ENCODE data around the gene SEMA3C. TPM values are rescaled to one million over a fixed set of nuclear protein-coding genes. Genes with fewer than 3 reads are reported as not detected.

Gene SEMA3C
- polyA plus RNA-seq, 1 donor from 2014 or later, result 386 TPM

DNA sequence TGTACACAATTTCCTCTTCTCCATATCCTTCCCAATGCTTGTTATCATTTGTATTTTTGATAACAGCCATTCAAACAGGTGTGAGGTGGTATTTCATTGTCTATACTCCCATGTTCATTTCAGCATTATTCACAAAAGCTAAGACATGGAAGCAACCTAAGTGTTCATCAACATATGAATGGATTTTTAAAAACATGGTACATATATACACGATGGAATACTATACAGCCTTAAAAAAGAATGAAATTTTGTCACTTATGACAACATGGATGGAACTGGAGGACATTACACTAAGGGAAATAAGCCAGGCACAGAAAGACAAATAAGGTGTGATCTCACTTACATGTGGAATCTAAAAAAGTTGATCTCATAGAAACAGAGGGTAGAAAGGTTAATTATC, 109.3 kb downstream of the SEMA3C start:
- H3K79me2 ChIP-seq (replicated peaks; ENCODE audit: insufficient read depth, low read length), result no peaks in the 10 kb centered on the region
- no peaks in the 10 kb centered on the region for H3K27me3 ChIP-seq (ENCODE audit: insufficient read depth, low read depth, low read length)
- H3K4me3 ChIP-seq (ENCODE audit: low read length), result no peak overlapping the region
- no peak overlapping the region for H2AFZ ChIP-seq (ENCODE audit: low read depth, low read length)
- no peaks in the 10 kb centered on the region for H3K9me3 ChIP-seq (ENCODE audit: low read length)
- no peak overlapping the region for H3K4me2 ChIP-seq (ENCODE audit: low read length)
- H3K9me2 ChIP-seq (ENCODE audit: insufficient read depth, low read length), result no peaks in the 10 kb centered on the region
- no peak overlapping the region for H3K27ac ChIP-seq (ENCODE audit: low read length)
- TF ChIP-seq SMC3 (conservative IDR thresholded peaks at IDR 0.05; ENCODE audit: poor library complexity), result no peak
- no peak for TF ChIP-seq RAD21 (conservative IDR thresholded peaks at IDR 0.05)
- TF ChIP-seq, protein P1, sequence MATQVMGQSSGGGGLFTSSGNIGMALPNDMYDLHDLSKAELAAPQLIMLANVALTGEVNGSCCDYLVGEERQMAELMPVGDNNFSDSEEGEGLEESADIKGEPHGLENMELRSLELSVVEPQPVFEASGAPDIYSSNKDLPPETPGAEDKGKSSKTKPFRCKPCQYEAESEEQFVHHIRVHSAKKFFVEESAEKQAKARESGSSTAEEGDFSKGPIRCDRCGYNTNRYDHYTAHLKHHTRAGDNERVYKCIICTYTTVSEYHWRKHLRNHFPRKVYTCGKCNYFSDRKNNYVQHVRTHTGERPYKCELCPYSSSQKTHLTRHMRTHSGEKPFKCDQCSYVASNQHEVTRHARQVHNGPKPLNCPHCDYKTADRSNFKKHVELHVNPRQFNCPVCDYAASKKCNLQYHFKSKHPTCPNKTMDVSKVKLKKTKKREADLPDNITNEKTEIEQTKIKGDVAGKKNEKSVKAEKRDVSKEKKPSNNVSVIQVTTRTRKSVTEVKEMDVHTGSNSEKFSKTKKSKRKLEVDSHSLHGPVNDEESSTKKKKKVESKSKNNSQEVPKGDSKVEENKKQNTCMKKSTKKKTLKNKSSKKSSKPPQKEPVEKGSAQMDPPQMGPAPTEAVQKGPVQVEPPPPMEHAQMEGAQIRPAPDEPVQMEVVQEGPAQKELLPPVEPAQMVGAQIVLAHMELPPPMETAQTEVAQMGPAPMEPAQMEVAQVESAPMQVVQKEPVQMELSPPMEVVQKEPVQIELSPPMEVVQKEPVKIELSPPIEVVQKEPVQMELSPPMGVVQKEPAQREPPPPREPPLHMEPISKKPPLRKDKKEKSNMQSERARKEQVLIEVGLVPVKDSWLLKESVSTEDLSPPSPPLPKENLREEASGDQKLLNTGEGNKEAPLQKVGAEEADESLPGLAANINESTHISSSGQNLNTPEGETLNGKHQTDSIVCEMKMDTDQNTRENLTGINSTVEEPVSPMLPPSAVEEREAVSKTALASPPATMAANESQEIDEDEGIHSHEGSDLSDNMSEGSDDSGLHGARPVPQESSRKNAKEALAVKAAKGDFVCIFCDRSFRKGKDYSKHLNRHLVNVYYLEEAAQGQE (IDR thresholded peaks at IDR 0.05; ENCODE audit: borderline replicate concordance), result no peak
- no peak for TF ChIP-seq EZH2 (IDR thresholded peaks at IDR 0.05; ENCODE audit: borderline replicate concordance, insufficient read depth, low read length, poor library complexity, severe bottlenecking)
- no peak for TF ChIP-seq POLR2AphosphoS5 (IDR thresholded peaks at IDR 0.05)
- H3K36me3 ChIP-seq (ENCODE audit: insufficient read depth, low read length), result no peaks in the 10 kb centered on the region
- no peak overlapping the region for H3K9ac ChIP-seq (ENCODE audit: low read length)
- no peaks in the 10 kb centered on the region for H3F3A ChIP-seq (ENCODE audit: insufficient read depth, low read length, poor library complexity, severe bottlenecking)
- H4K20me1 ChIP-seq (ENCODE audit: insufficient read depth), result no peaks in the 10 kb centered on the region

GRCh38 chr7:80807166-80807900, 111.5 kb downstream of the SEMA3C start:
- Histone ChIP-seq H3K79me2 (replicated peaks; ENCODE audit: insufficient read depth, low read length) (no peaks in the 10 kb centered on the region), H3K36me3 (ENCODE audit: insufficient read depth, low read length) (peaks cover 4% of the 10 kb centered on the region), H3K9me2 (ENCODE audit: insufficient read depth, low read length) (no peaks in the 10 kb centered on the region), H3K9ac (ENCODE audit: low read length) (no peak overlapping the region), H3K4me2 (ENCODE audit: low read length) (no peak overlapping the region), H3K9me3 (ENCODE audit: low read length) (no peaks in the 10 kb centered on the region), H3K27me3 (ENCODE audit: insufficient read depth, low read depth, low read length) (no peaks in the 10 kb centered on the region), H3K27ac (ENCODE audit: low read length) (no peak overlapping the region), H3K4me3 (ENCODE audit: low read length) (no peak overlapping the region), H4K20me1 (ENCODE audit: insufficient read depth) (no peaks in the 10 kb centered on the region), H2AFZ (ENCODE audit: low read depth, low read length) (no peak overlapping the region), H3F3A (ENCODE audit: insufficient read depth, low read length, poor library complexity, severe bottlenecking) (no peaks in the 10 kb centered on the region)
- TF ChIP-seq POLR2AphosphoS5 (IDR thresholded peaks at IDR 0.05), result no peak
- TF ChIP-seq TAF1 (IDR thresholded peaks at IDR 0.05; ENCODE audit: low read depth), result no peak
- TF ChIP-seq MXI1 (conservative IDR thresholded peaks at IDR 0.05; ENCODE audit: poor library complexity, severe bottlenecking), result no peak
- TF ChIP-seq EP300 (conservative IDR thresholded peaks at IDR 0.05; ENCODE audit: poor library complexity, severe bottlenecking), result no peak
- no peak for TF ChIP-seq EZH2 (IDR thresholded peaks at IDR 0.05; ENCODE audit: borderline replicate concordance, insufficient read depth, low read length, poor library complexity, severe bottlenecking)
- TF ChIP-seq, protein P1 (IDR thresholded peaks at IDR 0.05; ENCODE audit: borderline replicate concordance), result no peak
- TF ChIP-seq RAD21 (conservative IDR thresholded peaks at IDR 0.05), result no peak
- TF ChIP-seq SMC3 (conservative IDR thresholded peaks at IDR 0.05; ENCODE audit: poor library complexity), result no peak
- TF ChIP-seq, protein P2, sequence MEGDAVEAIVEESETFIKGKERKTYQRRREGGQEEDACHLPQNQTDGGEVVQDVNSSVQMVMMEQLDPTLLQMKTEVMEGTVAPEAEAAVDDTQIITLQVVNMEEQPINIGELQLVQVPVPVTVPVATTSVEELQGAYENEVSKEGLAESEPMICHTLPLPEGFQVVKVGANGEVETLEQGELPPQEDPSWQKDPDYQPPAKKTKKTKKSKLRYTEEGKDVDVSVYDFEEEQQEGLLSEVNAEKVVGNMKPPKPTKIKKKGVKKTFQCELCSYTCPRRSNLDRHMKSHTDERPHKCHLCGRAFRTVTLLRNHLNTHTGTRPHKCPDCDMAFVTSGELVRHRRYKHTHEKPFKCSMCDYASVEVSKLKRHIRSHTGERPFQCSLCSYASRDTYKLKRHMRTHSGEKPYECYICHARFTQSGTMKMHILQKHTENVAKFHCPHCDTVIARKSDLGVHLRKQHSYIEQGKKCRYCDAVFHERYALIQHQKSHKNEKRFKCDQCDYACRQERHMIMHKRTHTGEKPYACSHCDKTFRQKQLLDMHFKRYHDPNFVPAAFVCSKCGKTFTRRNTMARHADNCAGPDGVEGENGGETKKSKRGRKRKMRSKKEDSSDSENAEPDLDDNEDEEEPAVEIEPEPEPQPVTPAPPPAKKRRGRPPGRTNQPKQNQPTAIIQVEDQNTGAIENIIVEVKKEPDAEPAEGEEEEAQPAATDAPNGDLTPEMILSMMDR (IDR thresholded peaks at IDR 0.05; ENCODE audit: poor library complexity, severe bottlenecking), result no peak

Data from neural cell (in vitro differentiated cells).